Measurements from ENCODE around the gene CYP2D6.
"Not testable (repeated sequence)": the region's sequence is repeated elsewhere in the genome, so short reads cannot be mapped to it uniquely, and the experiment has no call there.

GRCh38 chr22:42139508-42139907 lies 8.9 kb upstream of the CYP2D6 start:
- TF ChIP-seq SP1 (IDR thresholded peaks at IDR 0.05); ZBTB33 (IDR thresholded peaks at IDR 0.05); HNF4G (IDR thresholded peaks at IDR 0.05); FOXA1 (IDR thresholded peaks at IDR 0.05); GABPA (IDR thresholded peaks at IDR 0.05 in 1 of 2, conservative IDR thresholded peaks at IDR 0.05 in 1 of 2); YY1 (IDR thresholded peaks at IDR 0.05); JUND (IDR thresholded peaks at IDR 0.05); RXRA (IDR thresholded peaks at IDR 0.05); EGR1 (IDR thresholded peaks at IDR 0.05; ENCODE audit: low read depth in 2 of 2): not testable (repeated sequence)
- TF ChIP-seq, protein P1, sequence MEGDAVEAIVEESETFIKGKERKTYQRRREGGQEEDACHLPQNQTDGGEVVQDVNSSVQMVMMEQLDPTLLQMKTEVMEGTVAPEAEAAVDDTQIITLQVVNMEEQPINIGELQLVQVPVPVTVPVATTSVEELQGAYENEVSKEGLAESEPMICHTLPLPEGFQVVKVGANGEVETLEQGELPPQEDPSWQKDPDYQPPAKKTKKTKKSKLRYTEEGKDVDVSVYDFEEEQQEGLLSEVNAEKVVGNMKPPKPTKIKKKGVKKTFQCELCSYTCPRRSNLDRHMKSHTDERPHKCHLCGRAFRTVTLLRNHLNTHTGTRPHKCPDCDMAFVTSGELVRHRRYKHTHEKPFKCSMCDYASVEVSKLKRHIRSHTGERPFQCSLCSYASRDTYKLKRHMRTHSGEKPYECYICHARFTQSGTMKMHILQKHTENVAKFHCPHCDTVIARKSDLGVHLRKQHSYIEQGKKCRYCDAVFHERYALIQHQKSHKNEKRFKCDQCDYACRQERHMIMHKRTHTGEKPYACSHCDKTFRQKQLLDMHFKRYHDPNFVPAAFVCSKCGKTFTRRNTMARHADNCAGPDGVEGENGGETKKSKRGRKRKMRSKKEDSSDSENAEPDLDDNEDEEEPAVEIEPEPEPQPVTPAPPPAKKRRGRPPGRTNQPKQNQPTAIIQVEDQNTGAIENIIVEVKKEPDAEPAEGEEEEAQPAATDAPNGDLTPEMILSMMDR (IDR thresholded peaks at IDR 0.05; ENCODE audit: low read depth, low read length, missing input control): not testable (repeated sequence)
- TF ChIP-seq, protein P2, sequence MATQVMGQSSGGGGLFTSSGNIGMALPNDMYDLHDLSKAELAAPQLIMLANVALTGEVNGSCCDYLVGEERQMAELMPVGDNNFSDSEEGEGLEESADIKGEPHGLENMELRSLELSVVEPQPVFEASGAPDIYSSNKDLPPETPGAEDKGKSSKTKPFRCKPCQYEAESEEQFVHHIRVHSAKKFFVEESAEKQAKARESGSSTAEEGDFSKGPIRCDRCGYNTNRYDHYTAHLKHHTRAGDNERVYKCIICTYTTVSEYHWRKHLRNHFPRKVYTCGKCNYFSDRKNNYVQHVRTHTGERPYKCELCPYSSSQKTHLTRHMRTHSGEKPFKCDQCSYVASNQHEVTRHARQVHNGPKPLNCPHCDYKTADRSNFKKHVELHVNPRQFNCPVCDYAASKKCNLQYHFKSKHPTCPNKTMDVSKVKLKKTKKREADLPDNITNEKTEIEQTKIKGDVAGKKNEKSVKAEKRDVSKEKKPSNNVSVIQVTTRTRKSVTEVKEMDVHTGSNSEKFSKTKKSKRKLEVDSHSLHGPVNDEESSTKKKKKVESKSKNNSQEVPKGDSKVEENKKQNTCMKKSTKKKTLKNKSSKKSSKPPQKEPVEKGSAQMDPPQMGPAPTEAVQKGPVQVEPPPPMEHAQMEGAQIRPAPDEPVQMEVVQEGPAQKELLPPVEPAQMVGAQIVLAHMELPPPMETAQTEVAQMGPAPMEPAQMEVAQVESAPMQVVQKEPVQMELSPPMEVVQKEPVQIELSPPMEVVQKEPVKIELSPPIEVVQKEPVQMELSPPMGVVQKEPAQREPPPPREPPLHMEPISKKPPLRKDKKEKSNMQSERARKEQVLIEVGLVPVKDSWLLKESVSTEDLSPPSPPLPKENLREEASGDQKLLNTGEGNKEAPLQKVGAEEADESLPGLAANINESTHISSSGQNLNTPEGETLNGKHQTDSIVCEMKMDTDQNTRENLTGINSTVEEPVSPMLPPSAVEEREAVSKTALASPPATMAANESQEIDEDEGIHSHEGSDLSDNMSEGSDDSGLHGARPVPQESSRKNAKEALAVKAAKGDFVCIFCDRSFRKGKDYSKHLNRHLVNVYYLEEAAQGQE (IDR thresholded peaks at IDR 0.05): not testable (repeated sequence)
- TF ChIP-seq, protein P3, sequence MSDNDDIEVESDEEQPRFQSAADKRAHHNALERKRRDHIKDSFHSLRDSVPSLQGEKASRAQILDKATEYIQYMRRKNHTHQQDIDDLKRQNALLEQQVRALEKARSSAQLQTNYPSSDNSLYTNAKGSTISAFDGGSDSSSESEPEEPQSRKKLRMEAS (IDR thresholded peaks at IDR 0.05): not testable (repeated sequence)
- TF ChIP-seq, protein P4, sequence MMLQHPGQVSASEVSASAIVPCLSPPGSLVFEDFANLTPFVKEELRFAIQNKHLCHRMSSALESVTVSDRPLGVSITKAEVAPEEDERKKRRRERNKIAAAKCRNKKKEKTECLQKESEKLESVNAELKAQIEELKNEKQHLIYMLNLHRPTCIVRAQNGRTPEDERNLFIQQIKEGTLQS (IDR thresholded peaks at IDR 0.05): not testable (repeated sequence)
